Sigmoid colon (tissue), 4 donors: Measurements from ENCODE around the gene GPR42.

ENCODE experiments used
- EP300 ChIP-seq, 4 donors: sonication (generic); formaldehyde crosslinking; IDR thresholded peaks; one replicate each; pipeline ENCODE4 v1.6.1; 2017; ENCODE audit warnings: antibody characterized with exemption in 4 of 4
- POLR2A ChIP-seq, 2 donors: fragments of 450-650 bp; IDR thresholded peaks; one replicate each; pipeline ENCODE4 v1.6.1; 2016; ENCODE audit warnings: antibody characterized with exemption in 2 of 2, mild to moderate bottlenecking in 2 of 2, moderate library complexity in 2 of 2
- POLR2AphosphoS5 ChIP-seq, 4 donors: sonication (generic); formaldehyde crosslinking; IDR thresholded peaks; one replicate each; pipeline ENCODE4 v1.6.1; 2017; ENCODE audit warnings: antibody characterized with exemption in 4 of 4
- TF ChIP-seq, protein P1 (sequence below), 4 experiments: fragments of 450-650 bp in 3 of 4; fragments of 200-600 bp in 1 of 4; IDR thresholded peaks; one replicate each; pipeline ENCODE4 v1.5.1; 2016 to 2019; ENCODE audit warnings: antibody characterized with exemption in 4 of 4, mild to moderate bottlenecking in 3 of 4, moderate library complexity in 2 of 4

DNA sequence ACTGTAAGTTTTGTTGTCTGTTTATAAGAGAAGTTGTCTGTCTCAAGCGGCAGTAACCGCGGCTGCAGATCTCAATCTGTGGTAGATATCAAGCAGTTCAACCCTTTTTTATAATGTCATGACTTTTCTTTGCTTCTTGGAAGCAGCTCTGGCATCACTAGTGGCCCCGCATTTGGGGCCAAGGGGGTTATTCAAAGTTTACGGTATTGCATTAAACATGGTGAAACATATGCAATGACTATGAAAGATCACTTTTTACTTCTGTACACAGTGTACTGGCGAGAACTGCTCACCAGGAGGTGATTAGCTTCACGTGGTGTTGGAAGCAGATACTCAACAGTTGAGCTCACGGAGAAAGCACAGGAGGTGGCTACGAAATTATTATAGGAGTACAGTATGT is 17.2 kb upstream of the GPR42 start:
- no peak for TF ChIP-seq POLR2A (IDR thresholded peaks at IDR 0.05)
- TF ChIP-seq, protein P1, sequence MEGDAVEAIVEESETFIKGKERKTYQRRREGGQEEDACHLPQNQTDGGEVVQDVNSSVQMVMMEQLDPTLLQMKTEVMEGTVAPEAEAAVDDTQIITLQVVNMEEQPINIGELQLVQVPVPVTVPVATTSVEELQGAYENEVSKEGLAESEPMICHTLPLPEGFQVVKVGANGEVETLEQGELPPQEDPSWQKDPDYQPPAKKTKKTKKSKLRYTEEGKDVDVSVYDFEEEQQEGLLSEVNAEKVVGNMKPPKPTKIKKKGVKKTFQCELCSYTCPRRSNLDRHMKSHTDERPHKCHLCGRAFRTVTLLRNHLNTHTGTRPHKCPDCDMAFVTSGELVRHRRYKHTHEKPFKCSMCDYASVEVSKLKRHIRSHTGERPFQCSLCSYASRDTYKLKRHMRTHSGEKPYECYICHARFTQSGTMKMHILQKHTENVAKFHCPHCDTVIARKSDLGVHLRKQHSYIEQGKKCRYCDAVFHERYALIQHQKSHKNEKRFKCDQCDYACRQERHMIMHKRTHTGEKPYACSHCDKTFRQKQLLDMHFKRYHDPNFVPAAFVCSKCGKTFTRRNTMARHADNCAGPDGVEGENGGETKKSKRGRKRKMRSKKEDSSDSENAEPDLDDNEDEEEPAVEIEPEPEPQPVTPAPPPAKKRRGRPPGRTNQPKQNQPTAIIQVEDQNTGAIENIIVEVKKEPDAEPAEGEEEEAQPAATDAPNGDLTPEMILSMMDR (IDR thresholded peaks at IDR 0.05): no peak
- no peak for TF ChIP-seq POLR2AphosphoS5 (IDR thresholded peaks at IDR 0.05)
- TF ChIP-seq EP300 (IDR thresholded peaks at IDR 0.05): no peak
